HepG2 (cell line): ENCODE results near the gene SLC16A5. TPM values are rescaled to one million over a fixed set of nuclear protein-coding genes. Genes with fewer than 3 reads are reported as not detected.

Experiments
- AHR ChIP-seq: IDR thresholded peaks from 2 replicates; pipeline ENCODE4 v1.6.1; 2018; ENCODE audit warnings: missing genetic modification reagents, missing compliant biosample characterization
- ATF1 ChIP-seq: IDR thresholded peaks from 2 replicates; pipeline ENCODE4 v1.6.1; 2016; ENCODE audit warnings: mild to moderate bottlenecking, control low read depth
- ATF2 ChIP-seq: sonication (generic); formaldehyde crosslinking; IDR thresholded peaks from 2 replicates; pipeline ENCODE4 v1.4.0; 2020; ENCODE audit warnings: missing genetic modification reagents
- ATM ChIP-seq: fragments of 450-650 bp; IDR thresholded peaks from 2 replicates; pipeline ENCODE4 v1.7.1; 2017; ENCODE audit warnings: mild to moderate bottlenecking, borderline replicate concordance
- ERF ChIP-seq: IDR thresholded peaks from 2 replicates; pipeline ENCODE4 v1.6.1; 2018; ENCODE audit warnings: missing biosample characterization, missing genetic modification reagents
- ETV6 ChIP-seq: sonication (generic); formaldehyde crosslinking; conservative IDR thresholded peaks from 2 replicates; pipeline ENCODE4 v1.4.0; 2020; ENCODE audit warnings: missing genetic modification reagents
- GPN1 ChIP-seq: sonication (generic); formaldehyde crosslinking; IDR thresholded peaks from 2 replicates; pipeline ENCODE4 v1.5.1; 2020; ENCODE audit warnings: missing genetic modification reagents, borderline replicate concordance
- HNRNPH1 ChIP-seq: fragments of 200-400 bp; formaldehyde crosslinking; optimal IDR thresholded peaks from 2 replicates; pipeline ENCODE3; 2017; ENCODE audit warnings: mild to moderate bottlenecking, low read depth, low read length
- KLF9 ChIP-seq: IDR thresholded peaks from 2 replicates; pipeline ENCODE4 v1.6.1; 2016; ENCODE audit warnings: low read depth
- MBD4 ChIP-seq: IDR thresholded peaks from 2 replicates; pipeline ENCODE4 v1.6.1; 2012; ENCODE audit warnings: low read length, inconsistent platforms, borderline replicate concordance
- PBX3 ChIP-seq: sonication (generic); formaldehyde crosslinking; IDR thresholded peaks from 2 replicates; pipeline ENCODE4 v1.8.1; 2023; ENCODE audit warnings: missing genetic modification reagents, inconsistent platforms, borderline replicate concordance
- PPARG ChIP-seq: conservative IDR thresholded peaks from 2 replicates; pipeline ENCODE4 v1.6.1; 2016; ENCODE audit warnings: missing biosample characterization, missing genetic modification reagents
- TBP ChIP-seq: sonication (generic); formaldehyde crosslinking; IDR thresholded peaks from 2 replicates; pipeline ENCODE4 v1.5.0; 2020; ENCODE audit warnings: missing genetic modification reagents
- TBX2 ChIP-seq: sonication (generic); formaldehyde crosslinking; IDR thresholded peaks from 2 replicates; pipeline ENCODE4 v1.5.0; 2020; ENCODE audit warnings: missing genetic modification reagents, mild to moderate bottlenecking, borderline replicate concordance
- ZBTB37 ChIP-seq: sonication (generic); formaldehyde crosslinking; IDR thresholded peaks from 2 replicates; pipeline ENCODE4 v1.4.0; 2020; ENCODE audit warnings: mild to moderate bottlenecking, missing genetic modification reagents
- ZNF18 ChIP-seq: sonication (generic); formaldehyde crosslinking; IDR thresholded peaks from 2 replicates; pipeline ENCODE4 v1.8.0; 2022; ENCODE audit warnings: mild to moderate bottlenecking, missing genetic modification reagents; ENCODE audit not compliant: insufficient replicate concordance
- ZNF20 ChIP-seq: sonication (generic); formaldehyde crosslinking; IDR thresholded peaks from 2 replicates; pipeline ENCODE4 v1.4.0; 2020; ENCODE audit warnings: mild to moderate bottlenecking, moderate library complexity, missing genetic modification reagents
- ZNF276 ChIP-seq: sonication (generic); formaldehyde crosslinking; IDR thresholded peaks from 2 replicates; pipeline ENCODE4 v1.4.0; 2020; ENCODE audit warnings: mild to moderate bottlenecking, low read depth, missing genetic modification reagents
- ZNF3 ChIP-seq: IDR thresholded peaks from 2 replicates; pipeline ENCODE4 v1.7.0; 2017; ENCODE audit warnings: inconsistent platforms
- ZNF44 ChIP-seq: sonication (generic); formaldehyde crosslinking; IDR thresholded peaks from 2 replicates; pipeline ENCODE4 v1.5.1; 2020; ENCODE audit warnings: mild to moderate bottlenecking, missing genetic modification reagents
- ZNF441 ChIP-seq: sonication (generic); formaldehyde crosslinking; IDR thresholded peaks from 2 replicates; pipeline ENCODE4 v1.7.0; 2021; ENCODE audit warnings: missing genetic modification reagents, borderline replicate concordance
- ZNF644 ChIP-seq: IDR thresholded peaks from 2 replicates; pipeline ENCODE4 v1.6.1; 2016; ENCODE audit warnings: low read depth
- ZNF761 ChIP-seq: sonication (generic); formaldehyde crosslinking; conservative IDR thresholded peaks from 2 replicates; pipeline ENCODE4 v1.4.0; 2020; ENCODE audit warnings: mild to moderate bottlenecking, missing genetic modification reagents
- ZNF883 ChIP-seq: sonication (generic); formaldehyde crosslinking; IDR thresholded peaks from 2 replicates; pipeline ENCODE4 v1.5.1; 2020; ENCODE audit warnings: mild to moderate bottlenecking, missing genetic modification reagents; ENCODE audit errors: not compliant biosample characterization
- polyA plus RNA-seq, 8 experiments: library from polyadenylated mRNA; depleted of rRNA in 3 of 8; stranded (reverse) in 7 of 8; unstranded in 1 of 8; fragments of >200 nt; fragmentation: Illumina TruSeq in 4 of 8; extraction: Trizol in 4 of 8; gene quantifications; 2 replicates each; pipeline versions ENCODE4 v1.2.1 to v1.2.3, GENCODE V29; 2011 to 2016; ENCODE audit warnings: low read depth in 4 of 8, missing spikeins in 1 of 8, mixed read lengths in 1 of 8; ENCODE audit not compliant: insufficient read depth in 1 of 8
- total RNA-seq, 5 experiments: library from RNA; depleted of rRNA; stranded (reverse); fragments of >200 nt; fragmentation: Illumina TruSeq; extraction: Trizol; gene quantifications; 2 replicates each; pipeline ENCODE4 v1.2.3, GENCODE V29; 2016; ENCODE audit warnings: low read depth in 1 of 5

SLC16A5 gene
- total and polyA plus RNA-seq, 2 of the 13 experiments (the other 11 are each of a cell fraction or from before 2014, with no cell fraction given): 0.69 to 5.6 TPM

GRCh38 chr17:75113798-75114551, 26.2 kb downstream of the SLC16A5 start (continued):
- TF ChIP-seq MBD4: no peak
- peak; percentile 46; the same call in 1 of the 2 replicates for TF ChIP-seq PPARG (CRISPR knock-in tag)
- TF ChIP-seq GPN1 (CRISPR knock-in tag): no peak
- TF ChIP-seq TBX2: peak; percentile 42; the same call in 1 of the 2 replicates
- peak; percentile 84 for TF ChIP-seq ZNF761
- TF ChIP-seq ZBTB37 (CRISPR knock-in tag): peak; percentile 96
- TF ChIP-seq ATF1 (CRISPR knock-in tag): no peak
- TF ChIP-seq ATF2: 0 out of 2 replicates have a peak, but pooled peaks have one; percentile 27
- TF ChIP-seq ERF: peak; percentile 77; the same call in 1 of the 2 replicates
- TF ChIP-seq ZNF644 (CRISPR knock-in tag): no peak
- TF ChIP-seq AHR (CRISPR knock-in tag): peak; percentile 89
- no peak for TF ChIP-seq TBP (CRISPR knock-in tag)
- TF ChIP-seq PBX3 (CRISPR knock-in tag): no peak
- no peak for TF ChIP-seq ATM
- no peak for TF ChIP-seq ZNF3
- TF ChIP-seq ZNF20: no peak
- no peak for TF ChIP-seq KLF9 (CRISPR knock-in tag)
- no peak for TF ChIP-seq ZNF18 (CRISPR knock-in tag)
- peak; percentile 93; the same call in 1 of the 2 replicates for TF ChIP-seq ETV6 (CRISPR knock-in tag)
- no peak for TF ChIP-seq ZNF441 (CRISPR knock-in tag)
- no peak for TF ChIP-seq ZNF276 (CRISPR knock-in tag)
- no peak for TF ChIP-seq ZNF44 (CRISPR knock-in tag)
- TF ChIP-seq HNRNPH1: no peak
- TF ChIP-seq ZNF883 (CRISPR knock-in tag): no peak
